Ramos (cell line): Measurements from ENCODE around the gene NOTCH1.

ENCODE experiments used
- in situ Hi-C: fragments of 300-500 bp; cut with MboI; formaldehyde crosslinking; loops from one replicate; pipeline ENCODE4 v1.14.3; 2022; ENCODE audit warnings: low sequenced_read_pairs; ENCODE audit not compliant: unreplicated experiment

Gene NOTCH1

GRCh38 chr9:136493567-136493971 is 52.3 kb downstream of the NOTCH1 start:
- in situ Hi-C loops: loop anchor here (5.0 kb wide), 1 partner anchor 134 kb away; no protein-coding TSS in a partner anchor

- in situ Hi-C loops: loop anchor here (5.0 kb wide), 1 partner anchor 134 kb away; no protein-coding TSS in a partner anchor
Measured at GRCh38 chr9:136492978-136493522, 52.8 kb downstream of the NOTCH1 start.

GRCh38 chr9:136489731-136490130 is 56.1 kb downstream of the NOTCH1 start:
- in situ Hi-C loops: loop anchor here (5.0 kb wide), 1 partner anchor 138 kb away; no protein-coding TSS in a partner anchor

- in situ Hi-C loops: no loop called here
Measured at GRCh38 chr9:136488247-136489214, 57.3 kb downstream of the NOTCH1 start.

- in situ Hi-C loops: no loop called here
Measured at GRCh38 chr9:136487672-136488071, 58.2 kb downstream of the NOTCH1 start.

GRCh38 chr9:136486823-136487620 is 58.8 kb downstream of the NOTCH1 start:
- in situ Hi-C loops: no loop called here

GRCh38 chr9:136486131-136486530 is 59.7 kb downstream of the NOTCH1 start:
- in situ Hi-C loops: no loop called here

GRCh38 chr9:136485049-136486045 is 60.5 kb downstream of the NOTCH1 start:
- in situ Hi-C loops: no loop called here

- in situ Hi-C loops: no loop called here
Measured at GRCh38 chr9:136484153-136485048, 61.4 kb downstream of the NOTCH1 start.

GRCh38 chr9:136483589-136484152 is 62.2 kb downstream of the NOTCH1 start:
- in situ Hi-C loops: no loop called here

GRCh38 chr9:136482793-136483588 is 62.9 kb downstream of the NOTCH1 start, which contains the start of gene SEC16A:
TSS of gene SEC16A (minus strand) at chr9:136483040. CDS start at chr9:136477615, 5,425 bp downstream.
- in situ Hi-C loops: no loop called here

- in situ Hi-C loops: no loop called here
Measured at GRCh38 chr9:136482046-136482792, 63.6 kb downstream of the NOTCH1 start.

- in situ Hi-C loops: no loop called here
Measured at GRCh38 chr9:136481558-136481957, 64.3 kb downstream of the NOTCH1 start.

- in situ Hi-C loops: no loop called here
Measured at GRCh38 chr9:136476369-136477150, 69.3 kb downstream of the NOTCH1 start.

GRCh38 chr9:136474974-136475865 is 70.6 kb downstream of the NOTCH1 start:
- in situ Hi-C loops: no loop called here
